Transverse colon (tissue), 4 donors: ENCODE results near the gene PCSK9. TPM values are rescaled to one million over a fixed set of nuclear protein-coding genes. Genes with fewer than 3 reads are reported as not detected.

ENCODE experiments used
- DNase-seq: peaks from one replicate; pipeline ENCODE4 v3.0.0-alpha.2; 2019
- H3K27ac ChIP-seq, 4 donors: fragments of 200-600 bp; sonication (generic); 2 replicates each; pipeline ENCODE4 v1.5.1; 2016 to 2018; ENCODE audit warnings: inconsistent platforms in 4 of 4
- H3K27me3 ChIP-seq: fragments of 200-600 bp; sonication (generic); 2 replicates; pipeline ENCODE4 v1.5.1; 2017; ENCODE audit warnings: inconsistent platforms
- H3K36me3 ChIP-seq, 4 donors: fragments of 200-600 bp; sonication (generic); 2 replicates each; pipeline ENCODE4 v1.5.1; 2017 to 2019; ENCODE audit warnings: inconsistent platforms in 4 of 4
- H3K4me1 ChIP-seq, 4 donors: fragments of 200-600 bp; sonication (generic); 2 replicates each; pipeline ENCODE4 v1.5.1; 2017 to 2020; ENCODE audit warnings: inconsistent platforms in 4 of 4
- H3K4me3 ChIP-seq, 4 donors: fragments of 200-600 bp; sonication (generic); 1 replicate in 1 of 4; 2 replicates in 3 of 4; pipeline versions ENCODE4 v1.5.1 to v1.6.1; 2017 to 2019; ENCODE audit warnings: inconsistent platforms in 4 of 4
- H3K9me3 ChIP-seq, 2 donors: fragments of 200-600 bp; sonication (generic); 2 replicates each; pipeline ENCODE4 v1.5.1; 2017 to 2019; ENCODE audit warnings: inconsistent platforms in 2 of 2
- CTCF ChIP-seq, 5 experiments: fragments of 200-600 bp in 3 of 5; fragments of 450-650 bp in 2 of 5; sonication (generic) in 3 of 5; IDR thresholded peaks; 1 replicate in 2 of 5; 2 replicates in 3 of 5; pipeline ENCODE4 v1.5.1; 2016 to 2017; ENCODE audit warnings: antibody characterized with exemption in 5 of 5, inconsistent platforms in 3 of 5, mild to moderate bottlenecking in 2 of 5, moderate library complexity in 1 of 5
- EP300 ChIP-seq: sonication (generic); formaldehyde crosslinking; IDR thresholded peaks from one replicate; pipeline ENCODE4 v1.6.1; 2017; ENCODE audit warnings: antibody characterized with exemption, low read depth
- POLR2A ChIP-seq: fragments of 450-650 bp; IDR thresholded peaks from one replicate; pipeline ENCODE4 v1.6.1; 2016; ENCODE audit warnings: antibody characterized with exemption, mild to moderate bottlenecking, moderate library complexity
- POLR2AphosphoS5 ChIP-seq, 3 donors: sonication (generic); formaldehyde crosslinking; IDR thresholded peaks; one replicate each; pipeline ENCODE4 v1.6.1; 2016; ENCODE audit warnings: antibody characterized with exemption in 3 of 3
- WGBS, 2 donors: methylation state at CpG; one replicate each; pipeline ENCODE4 v1.1.5; 2018; ENCODE audit warnings: low coverage in 1 of 2; 5-methylcytosine and 5-hydroxymethylcytosine counted together
- in situ Hi-C, 4 donors: fragments of 200-750 bp; cut with MboI; loops; one replicate each; pipeline versions ENCODE4 v1.15.0 to v1.15.1; 2017; ENCODE audit warnings: low sequenced_read_pairs in 3 of 4, low pct_ligation_motif_present in 1 of 4, low pct_unique_long_range_greater_than_20kb in 1 of 4
- intact Hi-C: fragments of 100-400 bp; cut with DNase I; formaldehyde crosslinking; loops from one replicate; pipeline ENCODE4 v1.15.1; 2023; ENCODE audit warnings: low total_unique reads
- total RNA-seq, 4 donors: library from RNA; depleted of rRNA; stranded (reverse); fragments of >200 nt; gene quantifications; one replicate each; pipeline ENCODE4 v1.1.0, GENCODE V29; 2016

Gene PCSK9
- total RNA-seq, 4 donors from 2014 or later, result 1.9 to 18.9 (median 2.6) TPM; not detected in 1

- H3K4me3 ChIP-seq, result no peak overlapping the region
- peaks cover 0 to 56% (median 19%) of the 10 kb centered on the region in 4 donors for H3K36me3 ChIP-seq
- H3K4me1 ChIP-seq, result peaks cover 0 to 10% (median 0%) of the 10 kb centered on the region in 4 donors
- H3K27ac ChIP-seq, result no peak overlapping the region
- no peak for DNase-seq
- no peak for TF ChIP-seq POLR2AphosphoS5 (IDR thresholded peaks at IDR 0.05)
- no peaks in the 10 kb centered on the region for H3K27me3 ChIP-seq
- WGBS, 2 donors, result 91 to 98% methylated on average over 8 to 9 of the region's 9 CpGs
- H3K9me3 ChIP-seq, result no peaks in the 10 kb centered on the region
- intact Hi-C loops (no loop called here), in situ Hi-C loops (no loop called here)
These were observed 29.3 kb downstream of the PCSK9 start for GRCh38 chr1:55068638-55069037.

- Histone ChIP-seq H3K36me3 (peaks cover 0 to 60% (median 22%) of the 10 kb centered on the region in 4 donors), H3K4me1 (peaks cover 0 to 9% (median 0%) of the 10 kb centered on the region in 4 donors), H3K27me3 (no peaks in the 10 kb centered on the region), H3K27ac (no peak overlapping the region), H3K9me3 (no peaks in the 10 kb centered on the region), H3K4me3 (no peak overlapping the region)
- TF ChIP-seq POLR2AphosphoS5 (IDR thresholded peaks at IDR 0.05) (no peak), CTCF (IDR thresholded peaks at IDR 0.05) (no peak), EP300 (no peak), POLR2A (no peak)
- no peak for DNase-seq
- in situ Hi-C loops, result no loop called here
- intact Hi-C loops, result no loop called here
- 78 to 88% methylated on average over 5 to 7 of the region's 7 CpGs for WGBS, 2 donors
These were observed 29.9 kb downstream of the PCSK9 start for GRCh38 chr1:55069280-55069679.

- no peak overlapping the region for H3K27ac ChIP-seq
- no peak for TF ChIP-seq POLR2AphosphoS5 (IDR thresholded peaks at IDR 0.05)
- no peak for TF ChIP-seq EP300
- TF ChIP-seq CTCF (IDR thresholded peaks at IDR 0.05), result no peak
- no peak for TF ChIP-seq POLR2A
- no peaks in the 10 kb centered on the region for H3K4me1 ChIP-seq
- no peaks in the 10 kb centered on the region for H3K9me3 ChIP-seq
- 81 to 83% methylated on average over 15 to 17 of the region's 17 CpGs for WGBS, 2 donors
- H3K27me3 ChIP-seq, result no peaks in the 10 kb centered on the region
- H3K4me3 ChIP-seq, result no peak overlapping the region
- intact Hi-C loops, result no loop called here
- peaks cover 0 to 72% (median 27%) of the 10 kb centered on the region in 4 donors for H3K36me3 ChIP-seq
- in situ Hi-C loops, result no loop called here
- no peak for DNase-seq
These were observed 31.2 kb downstream of the PCSK9 start for GRCh38 chr1:55070293-55071164.

- H3K27ac ChIP-seq, result no peak overlapping the region
- no peak overlapping the region for H3K4me3 ChIP-seq
- no peaks in the 10 kb centered on the region for H3K9me3 ChIP-seq
- peaks cover 0 to 82% (median 27%) of the 10 kb centered on the region in 4 donors for H3K36me3 ChIP-seq
- no peak for DNase-seq
- H3K4me1 ChIP-seq, result no peaks in the 10 kb centered on the region
- H3K27me3 ChIP-seq, result no peaks in the 10 kb centered on the region
- TF ChIP-seq CTCF (IDR thresholded peaks at IDR 0.05) (no peak), EP300 (no peak), POLR2A (no peak), POLR2AphosphoS5 (IDR thresholded peaks at IDR 0.05) (no peak)
- in situ Hi-C loops, result no loop called here
- intact Hi-C loops, result no loop called here
- WGBS, 2 donors, result 61 to 83% methylated on average over 2 to 8 of the region's 8 CpGs
These were observed 32.1 kb downstream of the PCSK9 start for GRCh38 chr1:55071477-55071876.
